Urinary bladder (tissue), 4 donors: ENCODE measurements around the gene UGT8. TPM values are rescaled to one million over a fixed set of nuclear protein-coding genes. Genes with fewer than 3 reads are reported as not detected.
"Not testable (repeated sequence)": the region's sequence is repeated elsewhere in the genome, so short reads cannot be mapped to it uniquely, and the experiment has no call there.

ENCODE experiments used
- DNase-seq: peaks from one replicate; pipeline ENCODE4 v3.0.0-alpha.2; 2015; ENCODE audit errors: extremely low spot score
- H3K27ac ChIP-seq: one replicate; pipeline ENCODE4 v1.5.1; 2013; ENCODE audit warnings: low read depth, mild to moderate bottlenecking, moderate library complexity
- H3K36me3 ChIP-seq: one replicate; pipeline ENCODE4 v1.6.1; 2013; ENCODE audit warnings: mild to moderate bottlenecking, moderate library complexity; ENCODE audit not compliant: insufficient read depth
- H3K4me1 ChIP-seq: one replicate; pipeline ENCODE4 v1.6.1; 2013; ENCODE audit warnings: mild to moderate bottlenecking, moderate library complexity; ENCODE audit not compliant: insufficient read depth
- H3K4me3 ChIP-seq: one replicate; pipeline ENCODE4 v1.5.1; 2013; ENCODE audit warnings: low read depth, low read length
- WGBS: extraction: QIAGEN DNeasy Blood & Tissue Kit; methylation state at CpG from one replicate; pipeline ENCODE4 v1.1.7; 2013; 5-methylcytosine and 5-hydroxymethylcytosine counted together
- polyA plus RNA-seq: library from polyadenylated mRNA; stranded (reverse); fragments of 200-250 nt; gene quantifications from one replicate; pipeline ENCODE4 v1.2.3, GENCODE V29; 2013
- total RNA-seq: library from RNA; depleted of rRNA; stranded (reverse); fragments of >200 nt; gene quantifications from one replicate; pipeline ENCODE4 v1.2.3, GENCODE V29; 2014
- donor health status: healthy with polysubstance abuse.
- donor health status: healthy.

UGT8 gene
- total and polyA plus RNA-seq, 2 donors = 0.16 to 2.0 TPM

- Histone ChIP-seq H3K27ac (no peak overlapping the region), H3K4me1 (peaks cover 3% of the 10 kb centered on the region), H3K36me3 (no peaks in the 10 kb centered on the region), H3K4me3 (no peak overlapping the region)
- 45% methylated on average over 17 of the region's 17 CpGs for WGBS
- DNase-seq = no peak
These were observed 1.0 kb upstream of the UGT8 start for GRCh38 chr4:114597410-114598115.

- H3K36me3 ChIP-seq = no peaks in the 10 kb centered on the region
These were observed 760 bp downstream of the UGT8 start for GRCh38 chr4:114599231-114599902.

GRCh38 chr4:114599903-114600552 lies 1.4 kb downstream of the UGT8 start:
- no peak overlapping the region for H3K4me3 ChIP-seq
- no peaks in the 10 kb centered on the region for H3K36me3 ChIP-seq
- 16% methylated on average over 15 of the region's 15 CpGs for WGBS
- DNase-seq = no peak
- no peak overlapping the region for H3K27ac ChIP-seq
- H3K4me1 ChIP-seq = peaks cover 3% of the 10 kb centered on the region

More at GRCh38 chr4:114599231-114599902, 760 bp downstream of the UGT8 start:
- H3K4me3 ChIP-seq = peak overlapping the region; percentile 41
- no peak overlapping the region for H3K27ac ChIP-seq
- no peak for DNase-seq
- H3K4me1 ChIP-seq = peaks cover 3% of the 10 kb centered on the region
- WGBS = under 1% methylated on average over 46 of the region's 46 CpGs

- H3K4me3 ChIP-seq = no peak overlapping the region
- H3K36me3 ChIP-seq = no peaks in the 10 kb centered on the region
- 80% methylated on average over 1 of the region's 1 CpG for WGBS
- H3K27ac ChIP-seq = no peak overlapping the region
- H3K4me1 ChIP-seq = peaks cover 3% of the 10 kb centered on the region
- no peak for DNase-seq
These were observed 2.1 kb downstream of the UGT8 start for GRCh38 chr4:114600672-114601071.

GRCh38 chr4:114601304-114602052 lies 2.9 kb downstream of the UGT8 start:
- Histone ChIP-seq H3K36me3 (no peaks in the 10 kb centered on the region), H3K4me1 (peaks cover 3% of the 10 kb centered on the region), H3K4me3 (no peak overlapping the region), H3K27ac (no peak overlapping the region)
- 77% methylated on average over 5 of the region's 5 CpGs for WGBS
- no peak for DNase-seq

- H3K36me3 ChIP-seq = no peaks in the 10 kb centered on the region
- H3K27ac ChIP-seq = no peak overlapping the region
- 75% methylated on average over 5 of the region's 5 CpGs for WGBS
- H3K4me3 ChIP-seq = no peak overlapping the region
- peaks cover 3% of the 10 kb centered on the region for H3K4me1 ChIP-seq
- no peak for DNase-seq
These were observed 4.9 kb downstream of the UGT8 start for GRCh38 chr4:114603497-114603896.

- 61% methylated on average over 2 of the region's 2 CpGs for WGBS
- H3K4me1 ChIP-seq = no peaks in the 10 kb centered on the region
- no peak overlapping the region for H3K4me3 ChIP-seq
- no peak for DNase-seq
- H3K36me3 ChIP-seq = no peaks in the 10 kb centered on the region
- H3K27ac ChIP-seq = no peak overlapping the region
These were observed 7.6 kb downstream of the UGT8 start for GRCh38 chr4:114606245-114606644.

GRCh38 chr4:114607056-114607455 lies 8.4 kb downstream of the UGT8 start:
- DNase-seq = no peak
- no peaks in the 10 kb centered on the region for H3K4me1 ChIP-seq
- no peak overlapping the region for H3K4me3 ChIP-seq
- no peaks in the 10 kb centered on the region for H3K36me3 ChIP-seq
- no peak overlapping the region for H3K27ac ChIP-seq

GRCh38 chr4:114613560-114613959 lies 15.0 kb downstream of the UGT8 start:
- WGBS = 64% methylated on average over 4 of the region's 4 CpGs
- Histone ChIP-seq H3K36me3 (no peaks in the 10 kb centered on the region), H3K27ac (no peak overlapping the region), H3K4me1 (no peaks in the 10 kb centered on the region), H3K4me3 (no peak overlapping the region)
- no peak for DNase-seq

- Histone ChIP-seq H3K4me3 (no peak overlapping the region), H3K4me1 (no peaks in the 10 kb centered on the region), H3K36me3 (no peaks in the 10 kb centered on the region), H3K27ac (no peak overlapping the region)
- 61% methylated on average over 3 of the region's 3 CpGs for WGBS
- DNase-seq = no peak
These were observed 16.8 kb downstream of the UGT8 start for GRCh38 chr4:114615435-114615834.

- not testable (repeated sequence) for H3K4me1 ChIP-seq, H3K4me3 ChIP-seq, DNase-seq, H3K27ac ChIP-seq, H3K36me3 ChIP-seq
- WGBS = 90% methylated on average over 12 of the region's 12 CpGs
These were observed 17.4 kb downstream of the UGT8 start for GRCh38 chr4:114616036-114616435.

GRCh38 chr4:114626196-114626595 lies 27.6 kb downstream of the UGT8 start:
- Histone ChIP-seq H3K36me3 (no peaks in the 10 kb centered on the region), H3K4me1 (no peaks in the 10 kb centered on the region), H3K4me3 (no peak overlapping the region), H3K27ac (no peak overlapping the region)
- no peak for DNase-seq
- WGBS = 69% methylated on average over 2 of the region's 2 CpGs

GRCh38 chr4:114636192-114636935 lies 37.8 kb downstream of the UGT8 start:
- no peak overlapping the region for H3K4me3 ChIP-seq
- H3K4me1 ChIP-seq = no peaks in the 10 kb centered on the region
- no peaks in the 10 kb centered on the region for H3K36me3 ChIP-seq
- no peak for DNase-seq
- H3K27ac ChIP-seq = no peak overlapping the region
- 92% methylated on average over 5 of the region's 5 CpGs for WGBS
